HepG2 (cell line): ENCODE measurements around the gene FBLN5. TPM values are rescaled to one million over a fixed set of nuclear protein-coding genes. Genes with fewer than 3 reads are reported as not detected.

ENCODE experiments used
- ATAC-seq: fragments of 200-7000 bp; cut with Tn5 transposase; 3 replicates; pipeline ENCODE4 v1.9.1; 2020; ENCODE audit warnings: mild to moderate bottlenecking, moderate library complexity
- BruUV-seq: library from RNA; stranded (reverse); fragments of 400-500 nt; replicated peaks from 2 replicates; lab custom pipeline; 2021; lab: Mats Ljungman, UMichigan
- CTCF ChIA-PET: fragments of 300-600 bp; formaldehyde crosslinking; extraction: SDS; loops from one replicate; lab custom pipeline; 2021; ENCODE audit warnings: low total read pairs, inconsistent platforms, low intra/inter-chr PET ratio; lab: Yijun Ruan, JAX
- POLR2A ChIA-PET: fragments of 350-600 bp; sonication (Branson Sonifier 250); formaldehyde crosslinking; loops from one replicate; lab custom pipeline; 2020; ENCODE audit warnings: antibody characterized with exemption, inconsistent platforms; lab: Yijun Ruan, JAX
- DNase-seq: peaks from one replicate; pipeline ENCODE4 v3.0.0-alpha.2; 2015; ENCODE audit warnings: low spot score
- FAIRE-seq: peaks from 3 replicates; lab custom pipeline; 2011; peaks lifted over from hg19 to GRCh38; lab: Jason Lieb, UNC
- H2AFZ ChIP-seq: one replicate; pipeline ENCODE4 v1.6.1; 2011; ENCODE audit warnings: low read length, inconsistent platforms
- H3K27ac ChIP-seq: fragments of 300-600 bp; 3 replicates; pipeline ENCODE4 v1.8.0; 2011; ENCODE audit warnings: mixed run types, mild to moderate bottlenecking, mixed read lengths, low read length, inconsistent platforms; ENCODE audit not compliant: insufficient read depth; ENCODE audit errors: extremely low read length
- H3K27me3 ChIP-seq, 2 experiments: fragments of 200-600 bp in 1 of 2; 2 replicates in 1 of 2; 3 replicates in 1 of 2; pipeline versions ENCODE4 v1.6.0 to v1.8.0; 2011; ENCODE audit warnings: low read length in 2 of 2, mild to moderate bottlenecking in 2 of 2, moderate library complexity in 2 of 2, inconsistent platforms in 1 of 2; ENCODE audit not compliant: insufficient read depth in 2 of 2, control insufficient read depth in 1 of 2
- H3K36me3 ChIP-seq, 2 experiments: fragments of 200-600 bp in 1 of 2; replicated peaks in 1 of 2; 2 replicates in 1 of 2; 3 replicates in 1 of 2; pipeline versions ENCODE4 v1.5.1 to v1.8.0; 2011; ENCODE audit warnings: low read length in 2 of 2, inconsistent platforms in 1 of 2; ENCODE audit not compliant: insufficient read depth in 2 of 2, control insufficient read depth in 1 of 2
- H3K4me1 ChIP-seq: 2 replicates; pipeline ENCODE4 v1.5.1; 2012; ENCODE audit warnings: low read length, inconsistent platforms; ENCODE audit not compliant: insufficient read depth
- H3K4me2 ChIP-seq: 2 replicates; pipeline ENCODE4 v1.6.0; 2011; ENCODE audit warnings: low read depth, low read length, inconsistent platforms
- H3K4me3 ChIP-seq, 3 experiments: fragments of 200-600 bp in 1 of 3; sonication (generic), shearing (Covaris generic) in 1 of 3; replicated peaks in 1 of 3; 2 replicates each; pipeline ENCODE4 v1.5.1; 2011 to 2016; ENCODE audit warnings: low read length in 3 of 3, inconsistent platforms in 2 of 3, low read depth in 2 of 3, mild to moderate bottlenecking in 2 of 3, control low read depth in 1 of 3, mixed read lengths in 1 of 3; ENCODE audit not compliant: insufficient read depth in 1 of 3
- H3K79me2 ChIP-seq: one replicate; pipeline ENCODE4 v1.6.1; 2011; ENCODE audit warnings: low read length, inconsistent platforms; ENCODE audit not compliant: insufficient read depth
- H3K9ac ChIP-seq: 2 replicates; pipeline ENCODE4 v1.6.0; 2011; ENCODE audit warnings: mild to moderate bottlenecking, low read depth, low read length, inconsistent platforms; ENCODE audit not compliant: insufficient read depth
- H3K9me3 ChIP-seq: 2 replicates; pipeline ENCODE4 v1.5.1; 2012; ENCODE audit warnings: mild to moderate bottlenecking, low read length
- H4K20me1 ChIP-seq: 2 replicates; pipeline ENCODE4 v1.6.0; 2011; ENCODE audit warnings: inconsistent platforms, mild to moderate bottlenecking, low read length, moderate library complexity; ENCODE audit not compliant: insufficient read depth
- CBX1 ChIP-seq: IDR thresholded peaks from one replicate; pipeline ENCODE4 v1.6.1; 2016; ENCODE audit warnings: antibody characterized with exemption, low read depth
- DBP ChIP-seq: sonication (generic); formaldehyde crosslinking; IDR thresholded peaks from 2 replicates; pipeline ENCODE4 v1.4.0; 2020; ENCODE audit warnings: missing genetic modification reagents; ENCODE audit errors: not compliant biosample characterization
- DMAP1 ChIP-seq: IDR thresholded peaks from 2 replicates; pipeline ENCODE4 v1.6.1; 2016
- ELF3 ChIP-seq: IDR thresholded peaks from 2 replicates; pipeline ENCODE4 v1.6.1; 2016; ENCODE audit warnings: missing genetic modification reagents, missing compliant biosample characterization
- FOXO1 ChIP-seq: sonication (generic); formaldehyde crosslinking; IDR thresholded peaks from 2 replicates; pipeline ENCODE4 v1.4.0; 2020; ENCODE audit warnings: missing genetic modification reagents
- HMG20A ChIP-seq: IDR thresholded peaks from 2 replicates; pipeline ENCODE4 v1.6.1; 2016; ENCODE audit warnings: borderline replicate concordance
- ISX ChIP-seq: sonication (generic); formaldehyde crosslinking; conservative IDR thresholded peaks from 2 replicates; pipeline ENCODE4 v1.5.0; 2020; ENCODE audit warnings: missing genetic modification reagents
- PCBP1 ChIP-seq: fragments of 200-400 bp; formaldehyde crosslinking; IDR thresholded peaks from 2 replicates; pipeline ENCODE4 v1.6.1; 2017; ENCODE audit warnings: mild to moderate bottlenecking, low read depth, low read length, borderline replicate concordance
- POLR2AphosphoS5 ChIP-seq: IDR thresholded peaks from 2 replicates; pipeline ENCODE4 v1.6.1; 2012; ENCODE audit warnings: low read depth, low read length
- RFX3 ChIP-seq: IDR thresholded peaks from 2 replicates; pipeline ENCODE4 v1.6.1; 2016; ENCODE audit warnings: missing biosample characterization, missing genetic modification reagents
- SAP130 ChIP-seq: IDR thresholded peaks from 2 replicates; pipeline ENCODE4 v1.6.1; 2016; ENCODE audit warnings: low read depth
- SOX13 ChIP-seq, 3 experiments: fragments of 450-650 bp in 1 of 3; sonication (generic) in 1 of 3; formaldehyde crosslinking in 1 of 3; IDR thresholded peaks in 2 of 3; conservative IDR thresholded peaks in 1 of 3; 2 replicates each; pipeline versions ENCODE4 v1.5.0 to v1.6.1; 2016 to 2020; ENCODE audit warnings: antibody characterized with exemption in 1 of 3, mild to moderate bottlenecking in 1 of 3, missing compliant biosample characterization in 1 of 3, missing genetic modification reagents in 1 of 3, moderate library complexity in 1 of 3
- TGIF2 ChIP-seq: IDR thresholded peaks from 2 replicates; pipeline ENCODE4 v1.6.1; 2016; ENCODE audit warnings: control low read depth, missing compliant biosample characterization
- YEATS4 ChIP-seq: sonication (generic); formaldehyde crosslinking; IDR thresholded peaks from 2 replicates; pipeline ENCODE4 v1.4.0; 2020; ENCODE audit warnings: missing genetic modification reagents, borderline replicate concordance
- ZBTB33 ChIP-seq: sonication (generic); formaldehyde crosslinking; IDR thresholded peaks from 2 replicates; pipeline ENCODE4 v1.4.0; 2020; ENCODE audit warnings: missing genetic modification reagents
- ZFP41 ChIP-seq: sonication (generic); formaldehyde crosslinking; IDR thresholded peaks from 2 replicates; pipeline ENCODE4 v1.4.0; 2020; ENCODE audit warnings: mild to moderate bottlenecking, missing genetic modification reagents, borderline replicate concordance
- ZNF280D ChIP-seq: sonication (generic); formaldehyde crosslinking; IDR thresholded peaks from 2 replicates; pipeline ENCODE4 v1.5.1; 2020; ENCODE audit warnings: mild to moderate bottlenecking, missing genetic modification reagents
- ZNF3 ChIP-seq: IDR thresholded peaks from 2 replicates; pipeline ENCODE4 v1.7.0; 2017; ENCODE audit warnings: inconsistent platforms
- ZNF746 ChIP-seq: sonication (generic); formaldehyde crosslinking; IDR thresholded peaks from 2 replicates; pipeline ENCODE4 v1.8.0; 2022; ENCODE audit warnings: mild to moderate bottlenecking, missing genetic modification reagents
- ZSCAN20 ChIP-seq: sonication (generic); formaldehyde crosslinking; IDR thresholded peaks from 2 replicates; pipeline ENCODE4 v1.4.0; 2020; ENCODE audit warnings: missing genetic modification reagents, mild to moderate bottlenecking, borderline replicate concordance
- WGBS: methylation state at CpG from one replicate; pipeline ENCODE4 v1.1.6; 2017; ENCODE audit warnings: low lambda C conversion rate; 5-methylcytosine and 5-hydroxymethylcytosine counted together
- in situ Hi-C: cut with HindIII; loops from 2 replicates; pipeline ENCODE4 v1.10.0; 2017; ENCODE audit warnings: low pct_unique_long_range_greater_than_20kb; ENCODE audit not compliant: extremely low pct_ligation_motif_present
- intact Hi-C: fragments of 100-400 bp; cut with micrococcal nuclease; formaldehyde crosslinking; loops from one replicate; pipeline ENCODE4 v1.10.0; 2022; ENCODE audit not compliant: unreplicated experiment
- polyA plus RNA-seq, 8 experiments: library from polyadenylated mRNA; depleted of rRNA in 3 of 8; stranded (reverse) in 7 of 8; unstranded in 1 of 8; fragments of >200 nt; fragmentation: Illumina TruSeq in 4 of 8; extraction: Trizol in 4 of 8; gene quantifications; 2 replicates each; pipeline versions ENCODE4 v1.2.1 to v1.2.3, GENCODE V29; 2011 to 2016; ENCODE audit warnings: low read depth in 4 of 8, missing spikeins in 1 of 8, mixed read lengths in 1 of 8; ENCODE audit not compliant: insufficient read depth in 1 of 8
- total RNA-seq, 5 experiments: library from RNA; depleted of rRNA; stranded (reverse); fragments of >200 nt; fragmentation: Illumina TruSeq; extraction: Trizol; gene quantifications; 2 replicates each; pipeline ENCODE4 v1.2.3, GENCODE V29; 2016; ENCODE audit warnings: low read depth in 1 of 5

The FBLN5 gene
- total and polyA plus RNA-seq, 2 of the 13 experiments (the other 11 are each of a cell fraction or from before 2014, with no cell fraction given), result 0.38 to 0.77 TPM

- TF ChIP-seq TGIF2 (CRISPR knock-in tag), result no peak
- no peak for TF ChIP-seq DMAP1 (CRISPR knock-in tag)
- no peak for TF ChIP-seq YEATS4
- TF ChIP-seq ELF3 (CRISPR knock-in tag), result no peak
- TF ChIP-seq DBP, result no peak
- no peak for TF ChIP-seq ISX (CRISPR knock-in tag)
- no peak for TF ChIP-seq SAP130 (CRISPR knock-in tag)
- TF ChIP-seq RFX3 (CRISPR knock-in tag), result no peak
- TF ChIP-seq, all 625 proteins: peak for 0
Observed at GRCh38 chr14:91882369-91882768, 65.1 kb downstream of the FBLN5 start (continued).

- H3K36me3 ChIP-seq, result no peaks in the 10 kb centered on the region
- ATAC-seq (no peak), DNase-seq (no peak), FAIRE-seq (no peak)
- intact Hi-C loops (no loop called here), in situ Hi-C loops (no loop called here)
- no peaks in the 10 kb centered on the region for H3K9me3 ChIP-seq
- no peak overlapping the region for H3K4me3 ChIP-seq
- H3K27me3 ChIP-seq, result no peaks in the 10 kb centered on the region
- POLR2A ChIA-PET, result no interaction called here
- CTCF ChIA-PET, result no interaction called here
- H3K27ac ChIP-seq, result no peak overlapping the region
- 100% methylated on average over 1 of the region's 6 CpGs for WGBS
- BruUV-seq, result no TSS peak
- no peak overlapping the region for H3K4me2 ChIP-seq
- no peak overlapping the region for H3K9ac ChIP-seq
- no peaks in the 10 kb centered on the region for H4K20me1 ChIP-seq
- no peak overlapping the region for H2AFZ ChIP-seq
- H3K4me1 ChIP-seq, result peaks cover 21% of the 10 kb centered on the region
- H3K79me2 ChIP-seq, result no peaks in the 10 kb centered on the region
- TF ChIP-seq HMG20A (no peak), SOX13 (IDR thresholded peaks at IDR 0.05) (no peak), SOX13 (CRISPR knock-in tag; conservative IDR thresholded peaks at IDR 0.05 in 1 of 2, IDR thresholded peaks at IDR 0.05 in 1 of 2) (no peak), CBX1 (no peak), ZNF3 (no peak), PCBP1 (no peak), ZNF746 (no peak), POLR2AphosphoS5 (no peak), ZNF280D (no peak), FOXO1 (CRISPR knock-in tag) (no peak), ZBTB33 (no peak), ZFP41 (CRISPR knock-in tag) (no peak), ZSCAN20 (no peak)
Observed at GRCh38 chr14:91879196-91879595, 68.3 kb downstream of the FBLN5 start.
